CD4-positive, CD25-positive, alpha-beta regulatory T cell (primary cell): Measurements from ENCODE around the gene LITAFD. TPM values are rescaled to one million over a fixed set of nuclear protein-coding genes. Genes with fewer than 3 reads are reported as not detected.

ENCODE experiments used
- ATAC-seq, 2 donors: fragments of 150-1000 bp; cut with Tn5 transposase; one replicate each; pipeline ENCODE4 v1.10.0; 2021; ENCODE audit warnings: low read depth in 2 of 2, moderate number of reproducible peaks in 2 of 2, moderate library complexity in 1 of 2
- DNase-seq, 3 donors: peaks; one replicate each; pipeline versions ENCODE4 v3.0.0 to v3.0.0-alpha.2; 2012 to 2022; ENCODE audit warnings: mixed read lengths in 1 of 3
- H3K27ac ChIP-seq: one replicate; pipeline ENCODE4 v1.7.0; 2013; ENCODE audit warnings: mild to moderate bottlenecking, low read length; ENCODE audit not compliant: insufficient read depth, poor library complexity, severe bottlenecking
- H3K27me3 ChIP-seq: one replicate; pipeline ENCODE4 v1.7.0; 2013; ENCODE audit warnings: low read length; ENCODE audit not compliant: control insufficient read depth, insufficient read depth
- H3K36me3 ChIP-seq: one replicate; pipeline ENCODE4 v1.7.0; 2013; ENCODE audit warnings: mild to moderate bottlenecking, low read length, moderate library complexity; ENCODE audit not compliant: control insufficient read depth, insufficient read depth
- H3K4me1 ChIP-seq: 2 replicates; pipeline ENCODE4 v1.7.0; 2013; ENCODE audit warnings: mild to moderate bottlenecking, low read length; ENCODE audit not compliant: insufficient read depth, control insufficient read depth, poor library complexity, severe bottlenecking
- H3K4me3 ChIP-seq: one replicate; pipeline ENCODE4 v1.7.0; 2013; ENCODE audit warnings: low read depth, mild to moderate bottlenecking, low read length, moderate library complexity
- H3K9me3 ChIP-seq, 2 experiments: 1 replicate in 1 of 2; 2 replicates in 1 of 2; pipeline ENCODE4 v1.7.0; 2013; ENCODE audit warnings: low read length in 2 of 2, mild to moderate bottlenecking in 1 of 2, moderate library complexity in 1 of 2; ENCODE audit not compliant: control insufficient read depth in 2 of 2
- H3K27ac Mint-ChIP-seq, 3 donors: one replicate each; pipeline ENCODE4 v1.8.0; 2020 to 2022; ENCODE audit warnings: mild to moderate bottlenecking in 3 of 3, mixed read lengths in 3 of 3, moderate library complexity in 2 of 3
- H3K27me3 Mint-ChIP-seq: one replicate; pipeline ENCODE4 v1.8.0; 2022; ENCODE audit warnings: mild to moderate bottlenecking, mixed read lengths
- H3K36me3 Mint-ChIP-seq: one replicate; pipeline ENCODE4 v1.8.0; 2020; ENCODE audit warnings: mixed read lengths
- H3K4me1 Mint-ChIP-seq, 4 donors: one replicate each; pipeline ENCODE4 v1.8.0; 2020 to 2022; ENCODE audit warnings: mixed read lengths in 4 of 4, mild to moderate bottlenecking in 1 of 4
- H3K4me3 Mint-ChIP-seq, 4 donors: one replicate each; pipeline ENCODE4 v1.8.0; 2020 to 2022; ENCODE audit warnings: mild to moderate bottlenecking in 4 of 4, mixed read lengths in 4 of 4, moderate library complexity in 3 of 4
- H3K9me3 Mint-ChIP-seq, 7 donors: one replicate each; pipeline ENCODE4 v1.8.0; 2020 to 2022; ENCODE audit warnings: mixed read lengths in 7 of 7, mild to moderate bottlenecking in 3 of 7, moderate library complexity in 2 of 7
- polyA plus RNA-seq, 4 donors: library from polyadenylated mRNA; unstranded; fragments of 300-500 nt; fragmentation: Illumina TruSeq; gene quantifications; one replicate each; pipeline ENCODE4 v1.2.3, GENCODE V29; 2021
- total RNA-seq: library from RNA; stranded (reverse); gene quantifications from one replicate; pipeline ENCODE4 v1.2.3, GENCODE V29; 2022

LITAFD gene
- total and polyA plus RNA-seq, 5 donors from 2014 or later, result not detected

DNA sequence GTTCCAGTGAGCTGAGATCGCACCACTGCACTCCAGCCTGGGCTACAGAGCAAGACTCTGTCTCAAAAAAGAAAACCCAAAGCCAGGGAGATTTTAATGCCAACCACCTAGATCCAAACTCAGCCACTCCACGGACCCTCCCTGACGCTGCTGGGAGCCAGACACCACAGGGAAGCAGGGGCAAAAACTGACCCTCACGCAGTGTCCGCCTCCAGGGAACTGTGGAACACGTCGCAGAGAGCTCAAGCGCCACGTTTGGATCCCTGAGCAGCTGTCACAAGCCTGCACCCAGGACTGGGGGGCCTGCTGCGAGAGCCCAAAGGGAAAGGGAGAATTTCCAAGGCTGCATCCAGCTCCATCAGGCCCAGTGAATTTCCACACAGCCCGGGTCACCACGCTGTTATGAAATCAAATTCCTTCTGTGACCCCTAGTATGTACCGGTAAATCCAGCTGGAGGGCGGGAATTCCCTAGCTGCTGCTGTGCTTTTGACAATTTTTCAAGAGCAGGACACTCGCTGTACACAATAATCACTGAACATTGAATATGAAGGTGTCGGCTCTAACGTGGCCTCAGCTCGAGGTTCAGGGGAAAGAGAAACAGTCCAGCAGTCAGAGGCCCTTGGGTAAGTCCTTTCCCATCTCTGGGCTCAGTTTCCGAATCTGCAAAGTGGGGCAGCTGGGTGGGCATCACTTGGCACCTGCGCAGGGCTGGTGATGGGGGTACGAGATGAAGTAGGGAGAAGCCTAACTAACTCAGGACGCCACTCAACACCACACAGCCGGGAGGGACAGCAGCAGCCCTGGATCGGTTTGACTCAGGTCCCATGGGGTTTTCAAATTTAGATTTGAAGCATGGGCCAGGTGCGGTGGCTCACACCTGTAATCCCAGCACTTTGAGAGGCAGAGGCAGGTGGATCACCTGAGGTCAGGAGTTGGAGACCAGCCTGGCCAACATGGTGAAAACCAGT, 22.0 kb upstream of the LITAFD start:
- Histone ChIP-seq H3K9me3 (no peaks in the 10 kb centered on the region), H3K4me3 (no peak overlapping the region), H3K27me3 (no peaks in the 10 kb centered on the region), H3K4me1 (peaks cover 1% of the 10 kb centered on the region), H3K36me3 (peaks cover 38% of the 10 kb centered on the region), H3K27ac (no peak overlapping the region)
- Mint-ChIP-seq H3K36me3 (peaks cover 16% of the 10 kb centered on the region), H3K27ac (peak overlapping the region in 1 of 3 donors; percentile 26), H3K27me3 (no peaks in the 10 kb centered on the region), H3K9me3 (no peaks in the 10 kb centered on the region), H3K4me3 (peak overlapping the region in 1 of 4 donors; percentile 51), H3K4me1 (peaks cover 0 to 34% (median 18%) of the 10 kb centered on the region in 4 donors)
- DNase-seq (no peak), ATAC-seq (no peak)

DNA sequence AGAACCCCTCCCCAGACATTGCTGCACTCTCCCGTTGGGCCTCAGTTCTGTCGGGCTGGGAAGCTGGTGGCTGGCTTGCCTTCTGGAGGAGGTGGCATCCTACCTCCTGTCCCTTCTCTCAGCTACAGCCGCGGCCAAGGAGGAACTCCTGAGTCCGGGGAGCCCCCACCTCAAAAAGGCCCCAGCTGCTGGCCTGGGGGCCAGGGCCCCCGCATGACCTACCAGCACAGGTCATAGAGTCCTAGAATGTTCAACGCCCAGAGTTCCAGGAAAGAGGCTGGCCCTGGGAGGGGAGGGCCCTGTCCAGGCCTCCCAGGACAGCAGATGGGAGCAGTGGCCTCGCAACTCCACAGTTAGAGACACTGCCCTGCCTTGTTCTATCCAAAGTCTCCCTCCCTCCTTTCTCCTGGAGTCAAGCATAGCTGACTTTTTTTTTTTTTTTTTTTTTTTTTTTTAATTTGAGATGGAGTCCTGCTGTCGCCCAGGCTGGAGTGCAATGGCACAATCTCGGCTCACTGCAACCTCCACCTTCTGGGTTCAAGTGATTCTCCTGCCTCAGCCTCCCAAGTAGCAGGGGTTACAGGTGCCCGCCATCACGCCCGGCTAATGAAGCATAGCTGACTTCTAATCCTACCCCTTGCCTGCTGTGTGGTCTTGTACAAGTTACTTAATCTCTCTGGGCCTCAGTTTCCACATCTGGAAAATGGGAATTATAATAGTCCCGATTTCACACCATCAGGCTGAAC, 20.4 kb upstream of the LITAFD start:
- H3K4me1 Mint-ChIP-seq, result peaks cover 0 to 46% (median 28%) of the 10 kb centered on the region in 4 donors
- H3K27ac Mint-ChIP-seq, result peak overlapping the region in 2 of 3 donors; percentile 23 to 69
- H3K27me3 Mint-ChIP-seq, result no peaks in the 10 kb centered on the region
- H3K36me3 ChIP-seq, result peaks cover 24% of the 10 kb centered on the region
- no peaks in the 10 kb centered on the region for H3K9me3 Mint-ChIP-seq
- H3K27ac ChIP-seq, result no peak overlapping the region
- peak overlapping the region in 1 of 4 donors; percentile 15 for H3K4me3 Mint-ChIP-seq
- no peaks in the 10 kb centered on the region for H3K27me3 ChIP-seq
- H3K4me3 ChIP-seq, result no peak overlapping the region
- H3K9me3 ChIP-seq, result no peaks in the 10 kb centered on the region
- peaks cover 10% of the 10 kb centered on the region for H3K36me3 Mint-ChIP-seq
- DNase-seq, result no peak
- H3K4me1 ChIP-seq, result peaks cover 16% of the 10 kb centered on the region
- no peak for ATAC-seq

DNA sequence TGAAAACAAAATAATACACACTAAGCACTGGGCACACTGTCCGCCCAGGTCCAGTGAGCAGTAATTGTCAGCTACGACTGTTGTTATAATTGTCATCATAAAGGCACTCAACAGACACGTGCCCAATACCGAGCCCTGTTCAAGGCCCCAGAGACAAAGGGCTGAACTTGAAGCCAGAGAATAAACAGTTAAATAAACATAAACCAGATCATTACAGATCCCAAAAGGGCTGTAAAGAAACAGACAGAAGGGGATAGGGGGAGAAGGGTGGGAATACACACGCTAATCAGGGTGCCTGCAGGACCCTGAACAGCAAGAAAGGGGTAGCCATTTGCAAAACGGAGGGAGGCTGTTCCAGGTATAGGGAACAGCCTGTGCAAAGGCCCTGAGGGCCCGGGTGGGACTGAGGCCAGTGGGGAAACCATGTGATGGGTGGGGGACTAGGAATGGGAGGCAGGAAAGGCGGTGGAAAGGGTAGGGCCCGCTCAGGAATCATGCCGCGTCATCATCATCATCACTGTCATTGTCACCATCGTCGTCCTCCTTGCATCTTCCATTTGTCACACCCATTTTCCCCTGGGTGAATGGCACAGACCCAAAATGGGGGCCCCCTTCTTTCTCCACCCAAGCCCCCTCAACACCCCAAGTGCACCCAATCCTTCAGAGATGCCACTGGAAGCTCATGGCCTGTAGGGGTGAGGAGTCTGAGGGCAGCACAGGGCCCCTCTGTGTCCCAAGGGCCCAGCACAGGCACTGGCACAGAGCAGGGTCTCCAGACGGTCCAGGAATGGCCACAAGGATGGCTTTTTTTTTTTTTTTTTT, 19.6 kb upstream of the LITAFD start:
- H3K36me3 ChIP-seq, result peaks cover 23% of the 10 kb centered on the region
- Mint-ChIP-seq H3K27ac (peak overlapping the region in 2 of 3 donors; percentile 23 to 62), H3K36me3 (peaks cover 7% of the 10 kb centered on the region), H3K4me3 (peak overlapping the region in 2 of 4 donors; percentile 32 to 46), H3K4me1 (peaks cover 0 to 51% (median 33%) of the 10 kb centered on the region in 4 donors), H3K27me3 (no peaks in the 10 kb centered on the region), H3K9me3 (no peaks in the 10 kb centered on the region)
- H3K4me3 ChIP-seq, result no peak overlapping the region
- DNase-seq (no peak), ATAC-seq (no peak)
- no peaks in the 10 kb centered on the region for H3K27me3 ChIP-seq
- peaks cover 24% of the 10 kb centered on the region for H3K4me1 ChIP-seq
- H3K27ac ChIP-seq, result no peak overlapping the region
- no peaks in the 10 kb centered on the region for H3K9me3 ChIP-seq

DNA sequence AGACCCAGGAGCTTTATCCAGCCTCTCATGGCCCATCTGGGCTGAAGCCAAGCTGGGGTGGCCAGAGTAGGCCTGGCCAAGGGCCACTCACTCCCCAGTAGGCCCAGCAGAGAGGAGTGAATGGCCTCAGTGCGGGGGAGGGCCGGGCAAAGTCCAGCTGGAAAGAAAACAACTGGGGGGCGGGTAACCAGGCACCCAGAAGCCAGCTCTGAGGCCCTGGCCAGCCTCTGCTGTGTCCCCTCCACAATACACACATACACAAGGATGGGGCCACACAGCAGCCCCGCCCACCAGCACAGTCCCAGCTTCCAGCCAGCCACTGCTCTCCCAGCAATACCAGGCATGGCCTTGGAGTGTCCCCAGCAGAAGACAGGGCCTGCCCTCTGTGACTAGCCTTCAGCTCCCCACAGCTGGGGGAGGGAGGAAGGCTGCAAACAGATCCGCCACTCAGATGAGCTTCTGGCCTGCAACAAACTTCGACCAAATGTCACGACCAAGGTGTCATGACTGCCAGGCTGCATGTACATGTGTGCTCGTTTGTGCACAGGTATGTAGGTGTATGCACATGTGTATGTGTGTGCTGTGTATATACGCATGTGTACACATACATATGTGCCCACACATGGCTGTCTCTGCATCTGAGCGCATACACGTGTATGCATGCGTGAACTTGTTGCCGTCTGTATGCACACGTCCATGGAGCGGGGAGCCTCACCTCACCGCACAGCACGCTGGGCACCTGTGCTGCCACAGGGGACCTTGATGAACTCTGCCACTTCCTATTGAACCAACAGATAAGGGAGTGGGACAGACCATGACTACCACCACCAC, 18.3 kb upstream of the LITAFD start:
- no peaks in the 10 kb centered on the region for H3K27me3 Mint-ChIP-seq
- peaks cover 3% of the 10 kb centered on the region for H3K36me3 Mint-ChIP-seq
- H3K4me3 ChIP-seq, result no peak overlapping the region
- H3K4me1 ChIP-seq, result peaks cover 29% of the 10 kb centered on the region
- peaks cover 0 to 54% (median 37%) of the 10 kb centered on the region in 4 donors for H3K4me1 Mint-ChIP-seq
- H3K9me3 ChIP-seq, result no peaks in the 10 kb centered on the region
- H3K9me3 Mint-ChIP-seq, result no peaks in the 10 kb centered on the region
- H3K27ac Mint-ChIP-seq, result peak overlapping the region; percentile 52 to 93 (median 79)
- no peaks in the 10 kb centered on the region for H3K27me3 ChIP-seq
- peaks cover 13% of the 10 kb centered on the region for H3K36me3 ChIP-seq
- H3K27ac ChIP-seq, result peak overlapping the region; percentile 33
- ATAC-seq (no peak), DNase-seq (no peak)
- peak overlapping the region in 3 of 4 donors; percentile 52 to 86 (median 63) for H3K4me3 Mint-ChIP-seq

DNA sequence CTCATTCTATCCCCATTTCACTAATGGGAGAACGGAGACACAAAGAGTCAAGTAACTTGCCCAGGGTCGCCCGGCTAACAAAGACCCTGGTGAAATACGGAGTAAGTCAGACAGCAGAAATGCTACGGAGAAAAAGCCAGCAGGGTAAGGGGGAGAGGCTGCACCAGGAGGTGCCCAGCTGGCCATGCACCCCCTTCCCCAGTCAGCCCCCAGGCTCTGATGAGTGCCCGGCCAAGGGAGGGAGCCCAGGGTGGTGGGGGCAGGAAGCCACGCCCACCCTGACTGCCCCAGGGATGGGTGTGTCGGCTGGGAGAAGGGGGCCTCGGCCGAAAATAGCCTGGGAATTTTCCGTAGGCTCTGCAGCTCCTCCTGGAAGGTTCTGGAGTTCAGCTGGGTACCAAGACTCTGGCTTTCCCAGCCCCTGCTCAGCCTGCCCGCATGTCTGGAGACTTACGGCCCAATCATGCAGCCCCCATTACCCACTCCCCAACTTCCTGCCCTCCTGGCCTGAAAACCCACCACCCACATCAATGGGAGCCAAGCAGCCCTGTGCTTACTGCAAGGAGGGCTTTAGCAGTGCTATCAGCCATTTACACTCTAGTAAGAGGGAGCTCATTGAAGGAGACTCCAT, 17.6 kb upstream of the LITAFD start:
- ATAC-seq, result no peak
- H3K9me3 Mint-ChIP-seq, result no peaks in the 10 kb centered on the region
- peak overlapping the region; percentile 44 to 86 (median 67) for H3K4me3 Mint-ChIP-seq
- peak overlapping the region; percentile 76 to 93 (median 79) for H3K27ac Mint-ChIP-seq
- H3K4me1 Mint-ChIP-seq, result peaks cover 0 to 59% (median 40%) of the 10 kb centered on the region in 4 donors
- Histone ChIP-seq H3K9me3 (no peaks in the 10 kb centered on the region), H3K27me3 (no peaks in the 10 kb centered on the region), H3K36me3 (peaks cover 6% of the 10 kb centered on the region), H3K27ac (no peak overlapping the region), H3K4me1 (peaks cover 34% of the 10 kb centered on the region), H3K4me3 (no peak overlapping the region)
- H3K27me3 Mint-ChIP-seq, result no peaks in the 10 kb centered on the region
- peaks cover 3% of the 10 kb centered on the region for H3K36me3 Mint-ChIP-seq
- DNase-seq, result no peak

DNA sequence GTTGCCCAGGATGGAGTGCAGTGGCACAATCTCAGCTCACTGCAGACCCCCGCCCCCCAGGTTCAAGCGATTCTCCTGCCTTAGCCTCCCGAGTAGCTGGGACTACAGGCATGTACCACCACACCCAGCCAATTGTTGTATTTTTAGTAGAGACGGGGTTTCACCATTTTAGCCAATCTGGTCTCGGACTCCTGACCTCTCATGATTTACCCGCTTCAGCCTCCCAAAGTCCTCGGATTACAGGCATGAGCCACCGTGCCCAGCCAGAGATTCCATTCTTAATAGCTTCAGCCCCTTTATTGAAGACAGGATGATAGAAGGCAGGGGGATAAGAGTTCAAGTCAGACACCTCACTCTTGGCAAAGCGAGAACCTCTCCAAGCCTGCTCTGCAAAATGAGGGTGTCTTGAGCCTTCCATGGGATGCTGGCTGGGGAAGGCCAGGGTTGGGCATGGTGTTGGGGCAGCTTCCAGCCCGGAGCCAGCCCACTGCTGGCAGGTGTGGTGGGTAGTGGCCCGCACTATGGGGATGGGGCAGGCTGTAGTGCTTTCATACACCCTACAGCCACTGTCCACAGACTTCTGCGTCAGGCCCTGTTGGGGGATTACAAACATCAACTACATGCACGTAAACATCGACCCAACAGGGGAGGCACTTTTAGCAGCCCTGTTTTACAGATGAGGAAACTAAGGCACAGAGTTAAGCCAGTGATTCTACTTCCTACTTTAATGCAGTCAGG, 16.8 kb upstream of the LITAFD start:
- Mint-ChIP-seq H3K27ac (peak overlapping the region; percentile 60 to 83 (median 76)), H3K4me3 (peak overlapping the region; percentile 70 to 86 (median 78)), H3K9me3 (no peaks in the 10 kb centered on the region), H3K4me1 (peaks cover 0 to 61% (median 40%) of the 10 kb centered on the region in 4 donors), H3K36me3 (peaks cover 3% of the 10 kb centered on the region), H3K27me3 (no peaks in the 10 kb centered on the region)
- Histone ChIP-seq H3K27me3 (no peaks in the 10 kb centered on the region), H3K9me3 (no peaks in the 10 kb centered on the region), H3K27ac (no peak overlapping the region), H3K4me1 (peaks cover 36% of the 10 kb centered on the region), H3K4me3 (no peak overlapping the region), H3K36me3 (peaks cover under 1% of the 10 kb centered on the region)
- no peak for ATAC-seq
- no peak for DNase-seq
